Panc1 (cell line): ENCODE results near the gene HTR4. TPM values are rescaled to one million over a fixed set of nuclear protein-coding genes. Genes with fewer than 3 reads are reported as not detected.

ENCODE experiments used
- ATAC-seq: fragments of 200-7000 bp; cut with Tn5 transposase; 2 replicates; pipeline ENCODE4 v1.9.1; 2020; ENCODE audit warnings: mild to moderate bottlenecking, moderate library complexity
- BruUV-seq: library from RNA; stranded (reverse); fragments of 400-500 nt; replicated peaks from 2 replicates; lab custom pipeline; 2021; lab: Mats Ljungman, UMichigan
- CTCF ChIA-PET: fragments of 300-600 bp; sonication (Branson Sonifier 250); formaldehyde crosslinking; loops from one replicate; lab custom pipeline; 2022; ENCODE audit warnings: antibody characterized with exemption; lab: Charles Lee
- POLR2A ChIA-PET: fragments of 300-600 bp; sonication (Branson Sonifier 250); formaldehyde crosslinking; loops from one replicate; lab custom pipeline; 2022; ENCODE audit warnings: antibody characterized with exemption; lab: Charles Lee
- DNase-seq: peaks from one replicate; pipeline ENCODE4 v3.0.0-alpha.2; 2010; ENCODE audit warnings: low read depth, low spot score
- H3K27ac ChIP-seq: 2 replicates; pipeline ENCODE4 v1.5.1; 2011; ENCODE audit warnings: mild to moderate bottlenecking, low read length, inconsistent platforms
- H3K27me3 ChIP-seq: fragments of 200-500 bp; sonication (Bioruptor generic); 2 replicates; pipeline ENCODE4 v1.6.0; 2014; ENCODE audit warnings: low read length, inconsistent platforms; ENCODE audit not compliant: control insufficient read depth, insufficient read depth
- H3K36me3 ChIP-seq: fragments of 200-500 bp; sonication (Bioruptor generic); 2 replicates; pipeline ENCODE4 v1.5.1; 2014; ENCODE audit warnings: inconsistent platforms, mild to moderate bottlenecking, low read length, moderate library complexity; ENCODE audit not compliant: control insufficient read depth, insufficient read depth
- H3K4me1 ChIP-seq: 2 replicates; pipeline ENCODE4 v1.5.1; 2011; ENCODE audit warnings: inconsistent platforms, mild to moderate bottlenecking, low read length, moderate library complexity; ENCODE audit not compliant: control insufficient read depth, insufficient read depth
- H3K4me3 ChIP-seq, 2 experiments: 2 replicates each; pipeline ENCODE4 v1.5.1; 2011 to 2012; ENCODE audit warnings: low read depth in 2 of 2, low read length in 2 of 2, mild to moderate bottlenecking in 2 of 2, inconsistent platforms in 1 of 2, moderate library complexity in 1 of 2
- H3K9me3 ChIP-seq: fragments of 200-500 bp; sonication (Bioruptor generic); 2 replicates; pipeline ENCODE4 v1.5.1; 2014; ENCODE audit warnings: low read depth, mild to moderate bottlenecking, inconsistent platforms, low read length, moderate library complexity; ENCODE audit not compliant: control insufficient read depth, insufficient read depth
- CTCF ChIP-seq: fragments of 450-650 bp; IDR thresholded peaks from 2 replicates; pipeline ENCODE4 v1.5.1; 2017; ENCODE audit warnings: mild to moderate bottlenecking
- REST ChIP-seq, 2 experiments: IDR thresholded peaks; 2 replicates each; pipeline ENCODE4 v1.6.1; 2011 to 2012; ENCODE audit warnings: low read depth in 2 of 2, control low read depth in 1 of 2, low read length in 1 of 2, mild to moderate bottlenecking in 1 of 2, moderate library complexity in 1 of 2; ENCODE audit not compliant: insufficient read depth in 1 of 2
- SIN3A ChIP-seq: IDR thresholded peaks from 2 replicates; pipeline ENCODE4 v1.6.1; 2012; ENCODE audit warnings: low read depth, mild to moderate bottlenecking, low read length, moderate library complexity, borderline replicate concordance; ENCODE audit not compliant: insufficient read depth
- TCF7L2 ChIP-seq: IDR thresholded peaks from 2 replicates; pipeline ENCODE4 v1.6.1; 2011; ENCODE audit warnings: mild to moderate bottlenecking, low read depth, low read length, inconsistent platforms
- in situ Hi-C: cut with HindIII; loops from 2 replicates; pipeline ENCODE4 v1.10.0; 2016; ENCODE audit warnings: low sequenced_read_pairs, low pct_unique_long_range_greater_than_20kb
- intact Hi-C: fragments of 100-400 bp; cut with micrococcal nuclease; formaldehyde crosslinking; loops from one replicate; pipeline ENCODE4 v1.10.0; 2022; ENCODE audit not compliant: unreplicated experiment
- total RNA-seq: library from RNA; stranded (reverse); gene quantifications from one replicate; pipeline ENCODE4 v1.2.1, GENCODE V29; 2021; ENCODE audit not compliant: unreplicated experiment

HTR4 gene
- total RNA-seq, 1 experiment from 2014 or later: not detected

- ChIA-PET POLR2A (no interaction called here), CTCF (no interaction called here)
- Histone ChIP-seq H3K36me3 (peaks cover 19% of the 10 kb centered on the region), H3K27ac (no peak overlapping the region), H3K4me3 (no peak overlapping the region), H3K27me3 (no peaks in the 10 kb centered on the region), H3K9me3 (no peaks in the 10 kb centered on the region), H3K4me1 (no peaks in the 10 kb centered on the region)
- TF ChIP-seq REST (IDR thresholded peaks at IDR 0.05; ENCODE audit: insufficient read depth in 1 of 2, low read depth in 2 of 2, low read length in 1 of 2): no peak
- no peak for TF ChIP-seq TCF7L2
- no peak for TF ChIP-seq CTCF
- no peak for TF ChIP-seq SIN3A
- in situ Hi-C loops: no loop called here
- no TSS peak for BruUV-seq
- ATAC-seq (no peak), DNase-seq (no peak)
- intact Hi-C loops: no loop called here
These were observed 220.5 kb downstream of the HTR4 start for GRCh38 chr5:148433826-148434225.

Other genes with a start within 250 kb of the HTR4 start
- 1.0 TPM for gene ADRB2, start 172.1 kb upstream of the HTR4 start, total RNA-seq